ENCODE data around the gene LRRC26. TPM values are rescaled to one million over a fixed set of nuclear protein-coding genes. Genes with fewer than 3 reads are reported as not detected.

LRRC26 gene
- total and polyA plus RNA-seq, 5 donors from 2014 or later, result not detected

DNA sequence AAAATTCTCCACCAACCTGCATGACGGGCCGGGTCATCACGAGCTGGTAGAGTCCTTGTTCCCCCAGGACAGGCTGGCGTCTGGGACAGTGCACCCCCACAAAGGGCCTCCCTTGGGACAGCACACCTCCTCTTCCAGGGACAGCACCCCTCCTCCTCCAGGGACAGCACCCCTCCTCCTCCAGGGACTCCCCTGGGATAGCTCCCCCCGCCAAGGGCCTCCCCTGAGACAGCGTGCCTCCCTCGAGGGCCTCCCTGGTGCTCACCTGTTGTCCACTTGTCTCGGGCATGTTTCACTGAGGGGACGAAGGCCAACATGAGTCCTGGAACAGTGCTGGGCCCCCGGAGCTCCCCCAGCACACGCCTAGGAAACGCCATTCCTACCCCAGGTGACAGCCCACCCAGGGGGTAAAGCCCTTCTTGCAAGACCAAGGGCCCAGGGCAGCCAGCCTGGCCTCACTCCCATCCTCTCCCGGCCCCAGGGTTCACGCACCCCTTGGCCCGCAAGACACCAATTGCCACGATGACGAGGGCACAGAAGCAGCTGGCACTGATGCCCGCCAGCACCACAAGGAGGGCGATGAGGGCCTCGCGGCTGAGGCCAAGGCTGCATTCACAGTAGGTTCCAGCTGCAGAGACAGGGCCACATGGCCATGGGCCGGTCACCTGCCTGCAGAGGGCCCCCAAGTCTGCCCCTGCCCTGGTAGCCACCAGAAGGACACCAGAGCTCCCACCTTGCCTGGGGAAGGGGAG is 1.5 kb upstream of the LRRC26 start:
- no peaks in the 10 kb centered on the region for H3K27me3 ChIP-seq (ENCODE audit: control insufficient read depth, insufficient read depth, low read length)
- ATAC-seq (ENCODE audit: low read depth in 2 of 2) (no peak), DNase-seq (no peak)
- H3K4me3 ChIP-seq (ENCODE audit: low read depth, low read length), result no peak overlapping the region
- H3K36me3 Mint-ChIP-seq, result no peaks in the 10 kb centered on the region
- no peaks in the 10 kb centered on the region for H3K9me3 ChIP-seq (ENCODE audit: control insufficient read depth in 2 of 2, low read length in 2 of 2)
- H3K4me1 Mint-ChIP-seq, result peaks cover 0 to 8% (median 0%) of the 10 kb centered on the region in 4 donors
- H3K36me3 ChIP-seq (ENCODE audit: control insufficient read depth, insufficient read depth, low read length), result no peaks in the 10 kb centered on the region
- no peak overlapping the region for H3K27ac Mint-ChIP-seq
- H3K27me3 Mint-ChIP-seq, result peaks cover 15% of the 10 kb centered on the region
- peaks cover 23% of the 10 kb centered on the region for H3K4me1 ChIP-seq (ENCODE audit: control insufficient read depth, insufficient read depth, low read length, poor library complexity, severe bottlenecking)
- H3K4me3 Mint-ChIP-seq, result no peak overlapping the region
- no peak overlapping the region for H3K27ac ChIP-seq (ENCODE audit: insufficient read depth, low read length, poor library complexity, severe bottlenecking)
- peaks cover 0 to 1% (median 0%) of the 10 kb centered on the region in 7 donors for H3K9me3 Mint-ChIP-seq

GRCh38 chr9:137170486-137171148 is 766 bp upstream of the LRRC26 start:
- peaks cover 0 to 6% (median 0%) of the 10 kb centered on the region in 4 donors for H3K4me1 Mint-ChIP-seq
- peaks cover 23% of the 10 kb centered on the region for H3K4me1 ChIP-seq (ENCODE audit: control insufficient read depth, insufficient read depth, low read length, poor library complexity, severe bottlenecking)
- DNase-seq (no peak), ATAC-seq (ENCODE audit: low read depth in 2 of 2) (no peak)
- peaks cover 17% of the 10 kb centered on the region for H3K27me3 Mint-ChIP-seq
- no peaks in the 10 kb centered on the region for H3K36me3 ChIP-seq (ENCODE audit: control insufficient read depth, insufficient read depth, low read length)
- H3K4me3 ChIP-seq (ENCODE audit: low read depth, low read length), result no peak overlapping the region
- H3K36me3 Mint-ChIP-seq, result no peaks in the 10 kb centered on the region
- H3K9me3 ChIP-seq (ENCODE audit: control insufficient read depth in 2 of 2, low read length in 2 of 2), result no peaks in the 10 kb centered on the region
- no peak overlapping the region for H3K27ac ChIP-seq (ENCODE audit: insufficient read depth, low read length, poor library complexity, severe bottlenecking)
- H3K27ac Mint-ChIP-seq, result no peak overlapping the region
- no peaks in the 10 kb centered on the region for H3K27me3 ChIP-seq (ENCODE audit: control insufficient read depth, insufficient read depth, low read length)
- peaks cover 0 to 1% (median 0%) of the 10 kb centered on the region in 7 donors for H3K9me3 Mint-ChIP-seq
- peak overlapping the region in 1 of 4 donors; percentile 47 for H3K4me3 Mint-ChIP-seq

- H3K27ac ChIP-seq (ENCODE audit: insufficient read depth, low read length, poor library complexity, severe bottlenecking), result no peak overlapping the region
- H3K27me3 ChIP-seq (ENCODE audit: control insufficient read depth, insufficient read depth, low read length), result no peaks in the 10 kb centered on the region
- peaks cover 16% of the 10 kb centered on the region for H3K4me1 ChIP-seq (ENCODE audit: control insufficient read depth, insufficient read depth, low read length, poor library complexity, severe bottlenecking)
- H3K4me3 ChIP-seq (ENCODE audit: low read depth, low read length), result no peak overlapping the region
- peak overlapping the region in 1 of 4 donors; percentile 56 for H3K4me3 Mint-ChIP-seq
- H3K9me3 ChIP-seq (ENCODE audit: control insufficient read depth in 2 of 2, low read length in 2 of 2), result no peaks in the 10 kb centered on the region
- peaks cover 23% of the 10 kb centered on the region for H3K27me3 Mint-ChIP-seq
- no peak for ATAC-seq (ENCODE audit: low read depth in 2 of 2)
- peaks cover 0 to 4% (median 0%) of the 10 kb centered on the region in 4 donors for H3K4me1 Mint-ChIP-seq
- H3K27ac Mint-ChIP-seq, result no peak overlapping the region
- H3K36me3 Mint-ChIP-seq, result no peaks in the 10 kb centered on the region
- H3K36me3 ChIP-seq (ENCODE audit: control insufficient read depth, insufficient read depth, low read length), result no peaks in the 10 kb centered on the region
- DNase-seq, result no peak
- H3K9me3 Mint-ChIP-seq, result peaks cover 0 to 1% (median 0%) of the 10 kb centered on the region in 7 donors
Measured at GRCh38 chr9:137168904-137169856, 671 bp downstream of the LRRC26 start.

DNA sequence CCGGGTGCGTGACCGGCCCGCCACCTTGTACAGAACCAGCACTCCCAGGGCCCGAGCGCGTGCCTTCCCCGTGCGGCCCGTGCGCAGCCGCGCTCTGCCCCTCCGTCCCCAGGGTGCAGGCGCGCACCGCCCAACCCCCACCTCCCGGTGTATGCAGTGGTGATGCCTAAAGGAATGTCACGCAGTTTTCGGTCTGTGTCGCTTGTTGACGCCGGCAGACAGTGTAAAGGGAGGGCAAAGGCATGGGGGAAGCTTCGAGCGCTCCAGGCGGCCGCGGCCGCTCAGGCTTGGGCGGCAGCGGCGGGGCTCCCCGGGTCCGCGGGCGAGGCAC is 1.3 kb downstream of the LRRC26 start:
- DNase-seq (no peak), ATAC-seq (ENCODE audit: low read depth in 2 of 2) (no peak)
- H3K9me3 ChIP-seq (ENCODE audit: control insufficient read depth in 2 of 2, low read length in 2 of 2), result no peaks in the 10 kb centered on the region
- H3K27me3 Mint-ChIP-seq, result peaks cover 23% of the 10 kb centered on the region
- H3K36me3 Mint-ChIP-seq, result no peaks in the 10 kb centered on the region
- no peak overlapping the region for H3K4me3 ChIP-seq (ENCODE audit: low read depth, low read length)
- no peak overlapping the region for H3K27ac Mint-ChIP-seq
- no peak overlapping the region for H3K4me3 Mint-ChIP-seq
- H3K27me3 ChIP-seq (ENCODE audit: control insufficient read depth, insufficient read depth, low read length), result no peaks in the 10 kb centered on the region
- H3K27ac ChIP-seq (ENCODE audit: insufficient read depth, low read length, poor library complexity, severe bottlenecking), result no peak overlapping the region
- peaks cover 16% of the 10 kb centered on the region for H3K4me1 ChIP-seq (ENCODE audit: control insufficient read depth, insufficient read depth, low read length, poor library complexity, severe bottlenecking)
- H3K9me3 Mint-ChIP-seq, result peaks cover 0 to 1% (median 0%) of the 10 kb centered on the region in 7 donors
- H3K4me1 Mint-ChIP-seq, result peaks cover 0 to 5% (median 0%) of the 10 kb centered on the region in 4 donors
- no peaks in the 10 kb centered on the region for H3K36me3 ChIP-seq (ENCODE audit: control insufficient read depth, insufficient read depth, low read length)

- H3K27me3 ChIP-seq (ENCODE audit: control insufficient read depth, insufficient read depth, low read length), result no peaks in the 10 kb centered on the region
- no peak overlapping the region for H3K4me3 ChIP-seq (ENCODE audit: low read depth, low read length)
- DNase-seq (no peak), ATAC-seq (ENCODE audit: low read depth in 2 of 2) (no peak)
- Mint-ChIP-seq H3K27me3 (peaks cover 23% of the 10 kb centered on the region), H3K4me3 (no peak overlapping the region), H3K9me3 (peaks cover 0 to 1% (median 0%) of the 10 kb centered on the region in 7 donors), H3K27ac (no peak overlapping the region), H3K4me1 (peaks cover 0 to 4% (median 0%) of the 10 kb centered on the region in 4 donors), H3K36me3 (no peaks in the 10 kb centered on the region)
- no peaks in the 10 kb centered on the region for H3K9me3 ChIP-seq (ENCODE audit: control insufficient read depth in 2 of 2, low read length in 2 of 2)
- H3K4me1 ChIP-seq (ENCODE audit: control insufficient read depth, insufficient read depth, low read length, poor library complexity, severe bottlenecking), result peaks cover 16% of the 10 kb centered on the region
- H3K36me3 ChIP-seq (ENCODE audit: control insufficient read depth, insufficient read depth, low read length), result no peaks in the 10 kb centered on the region
- no peak overlapping the region for H3K27ac ChIP-seq (ENCODE audit: insufficient read depth, low read length, poor library complexity, severe bottlenecking)
Measured at GRCh38 chr9:137167747-137168572, 1.9 kb downstream of the LRRC26 start.

DNA sequence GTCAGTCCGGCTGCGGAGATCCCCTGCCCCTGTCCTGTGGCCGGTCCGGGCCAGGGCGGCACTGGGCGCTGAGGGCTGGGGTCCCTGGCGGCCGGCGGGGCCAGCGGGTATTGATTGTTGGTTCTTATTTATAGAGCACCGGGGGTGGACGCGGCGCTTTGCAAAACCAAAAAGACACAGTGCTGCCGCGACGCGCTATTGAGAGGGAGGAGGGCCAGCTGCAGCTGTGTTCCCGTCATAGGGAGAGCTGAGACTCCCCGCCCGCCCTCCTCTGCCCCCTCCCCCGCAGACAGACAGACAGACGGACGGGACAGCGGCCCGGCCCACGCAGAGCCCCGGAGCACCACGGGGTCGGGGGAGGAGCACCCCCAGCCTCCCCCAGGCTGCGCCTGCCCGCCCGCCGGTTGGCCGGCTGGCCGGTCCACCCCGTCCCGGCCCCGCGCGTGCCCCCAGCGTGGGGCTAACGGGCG is 2.5 kb downstream of the LRRC26 start:
- DNase-seq (no peak), ATAC-seq (ENCODE audit: low read depth in 2 of 2) (no peak)
- Mint-ChIP-seq H3K27ac (no peak overlapping the region), H3K36me3 (no peaks in the 10 kb centered on the region), H3K9me3 (peaks cover 0 to 1% (median 0%) of the 10 kb centered on the region in 7 donors), H3K4me3 (no peak overlapping the region), H3K27me3 (peaks cover 23% of the 10 kb centered on the region), H3K4me1 (peaks cover 0 to 4% (median 0%) of the 10 kb centered on the region in 4 donors)
- H3K27me3 ChIP-seq (ENCODE audit: control insufficient read depth, insufficient read depth, low read length), result no peaks in the 10 kb centered on the region
- H3K36me3 ChIP-seq (ENCODE audit: control insufficient read depth, insufficient read depth, low read length), result no peaks in the 10 kb centered on the region
- H3K27ac ChIP-seq (ENCODE audit: insufficient read depth, low read length, poor library complexity, severe bottlenecking), result no peak overlapping the region
- H3K9me3 ChIP-seq (ENCODE audit: control insufficient read depth in 2 of 2, low read length in 2 of 2), result no peaks in the 10 kb centered on the region
- peaks cover 16% of the 10 kb centered on the region for H3K4me1 ChIP-seq (ENCODE audit: control insufficient read depth, insufficient read depth, low read length, poor library complexity, severe bottlenecking)
- H3K4me3 ChIP-seq (ENCODE audit: low read depth, low read length), result no peak overlapping the region
